C4-2B (cell line): ENCODE data around the gene TIMP1.

Experiments
- ZFX ChIP-seq: fragments of 450-650 bp; IDR thresholded peaks from 2 replicates; pipeline ENCODE4 v1.6.1; 2017
- TF ChIP-seq, protein P1 (sequence below): fragments of 450-650 bp; conservative IDR thresholded peaks from 2 replicates; pipeline ENCODE4 v1.5.1; 2017; ENCODE audit warnings: mild to moderate bottlenecking

- TF ChIP-seq, protein P1, sequence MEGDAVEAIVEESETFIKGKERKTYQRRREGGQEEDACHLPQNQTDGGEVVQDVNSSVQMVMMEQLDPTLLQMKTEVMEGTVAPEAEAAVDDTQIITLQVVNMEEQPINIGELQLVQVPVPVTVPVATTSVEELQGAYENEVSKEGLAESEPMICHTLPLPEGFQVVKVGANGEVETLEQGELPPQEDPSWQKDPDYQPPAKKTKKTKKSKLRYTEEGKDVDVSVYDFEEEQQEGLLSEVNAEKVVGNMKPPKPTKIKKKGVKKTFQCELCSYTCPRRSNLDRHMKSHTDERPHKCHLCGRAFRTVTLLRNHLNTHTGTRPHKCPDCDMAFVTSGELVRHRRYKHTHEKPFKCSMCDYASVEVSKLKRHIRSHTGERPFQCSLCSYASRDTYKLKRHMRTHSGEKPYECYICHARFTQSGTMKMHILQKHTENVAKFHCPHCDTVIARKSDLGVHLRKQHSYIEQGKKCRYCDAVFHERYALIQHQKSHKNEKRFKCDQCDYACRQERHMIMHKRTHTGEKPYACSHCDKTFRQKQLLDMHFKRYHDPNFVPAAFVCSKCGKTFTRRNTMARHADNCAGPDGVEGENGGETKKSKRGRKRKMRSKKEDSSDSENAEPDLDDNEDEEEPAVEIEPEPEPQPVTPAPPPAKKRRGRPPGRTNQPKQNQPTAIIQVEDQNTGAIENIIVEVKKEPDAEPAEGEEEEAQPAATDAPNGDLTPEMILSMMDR: no peak
- TF ChIP-seq ZFX: no peak
Measured at GRCh38 chrX:47574076-47574546, 8.1 kb upstream of the TIMP1 start.
